Uterus (tissue), 4 donors: ENCODE measurements around the gene RPS3. TPM values are rescaled to one million over a fixed set of nuclear protein-coding genes. Genes with fewer than 3 reads are reported as not detected.

Source experiments
- DNase-seq, 2 donors: peaks; one replicate each; pipeline ENCODE4 v3.0.0-alpha.2; 2019 to 2020
- H3K27ac ChIP-seq, 2 donors: fragments of 200-600 bp; sonication (generic); 1 replicate in 1 of 2; 2 replicates in 1 of 2; pipeline ENCODE4 v1.5.1; 2016 to 2018
- H3K27me3 ChIP-seq, 2 donors: fragments of 200-600 bp; sonication (generic); one replicate each; pipeline ENCODE4 v1.5.1; 2018 to 2019; ENCODE audit warnings: control low read depth in 1 of 2
- H3K36me3 ChIP-seq, 2 donors: fragments of 200-600 bp; sonication (generic); one replicate each; pipeline ENCODE4 v1.5.1; 2019; ENCODE audit warnings: control low read depth in 1 of 2
- H3K4me1 ChIP-seq, 2 donors: fragments of 200-600 bp; sonication (generic); one replicate each; pipeline ENCODE4 v1.5.1; 2018 to 2019; ENCODE audit warnings: control low read depth in 1 of 2
- H3K4me3 ChIP-seq, 2 donors: fragments of 200-600 bp; sonication (generic); 1 replicate in 1 of 2; 2 replicates in 1 of 2; pipeline ENCODE4 v1.5.1; 2018 to 2019; ENCODE audit warnings: mild to moderate bottlenecking in 1 of 2
- H3K9me3 ChIP-seq, 2 donors: fragments of 200-600 bp; sonication (generic); one replicate each; pipeline ENCODE4 v1.5.1; 2019; ENCODE audit warnings: control low read depth in 1 of 2
- CTCF ChIP-seq, 4 experiments: fragments of 200-600 bp in 2 of 4; fragments of 450-650 bp in 2 of 4; sonication (generic) in 2 of 4; IDR thresholded peaks; one replicate each; pipeline ENCODE4 v1.5.1; 2016 to 2019; ENCODE audit warnings: antibody characterized with exemption in 4 of 4, mild to moderate bottlenecking in 2 of 4, moderate library complexity in 1 of 4
- POLR2A ChIP-seq, 2 donors: fragments of 450-650 bp; IDR thresholded peaks; one replicate each; pipeline ENCODE4 v1.6.1; 2016; ENCODE audit warnings: antibody characterized with exemption in 2 of 2, mild to moderate bottlenecking in 1 of 2, moderate library complexity in 1 of 2
- intact Hi-C: fragments of 100-400 bp; cut with DNase I; formaldehyde crosslinking; loops from one replicate; pipeline ENCODE4 v1.15.1; 2023; ENCODE audit warnings: low total_unique reads
- total RNA-seq, 4 donors: library from RNA; depleted of rRNA in 3 of 4; stranded (reverse); fragments of >200 nt in 3 of 4; gene quantifications; one replicate each; pipeline versions ENCODE4 v1.1.0 to v1.2.4, GENCODE V29; 2014 to 2023
- donor health status: DM: yes; HTN: yes; CAD: no.

The RPS3 gene
- total RNA-seq, 4 donors from 2014 or later: 1,322 to 4,168 (median 2,484) TPM

- Histone ChIP-seq H3K9me3 (no peaks in the 10 kb centered on the region), H3K27ac (no peak overlapping the region), H3K4me3 (no peak overlapping the region), H3K36me3 (no peaks in the 10 kb centered on the region), H3K27me3 (no peaks in the 10 kb centered on the region), H3K4me1 (no peaks in the 10 kb centered on the region)
- DNase-seq: no peak
- no peak for TF ChIP-seq POLR2A (IDR thresholded peaks at IDR 0.05)
- TF ChIP-seq CTCF (IDR thresholded peaks at IDR 0.05): no peak
- intact Hi-C loops: no loop called here
Observed at GRCh38 chr11:75413864-75414263, 14.5 kb downstream of the RPS3 start.

- H3K36me3 ChIP-seq: no peaks in the 10 kb centered on the region
- TF ChIP-seq POLR2A (IDR thresholded peaks at IDR 0.05) (no peak), CTCF (IDR thresholded peaks at IDR 0.05) (no peak)
- DNase-seq: no peak
- H3K27ac ChIP-seq: no peak overlapping the region
- H3K9me3 ChIP-seq: no peaks in the 10 kb centered on the region
- no peaks in the 10 kb centered on the region for H3K4me1 ChIP-seq
- H3K27me3 ChIP-seq: no peaks in the 10 kb centered on the region
- H3K4me3 ChIP-seq: no peak overlapping the region
- intact Hi-C loops: no loop called here
Observed at GRCh38 chr11:75420224-75421034, 21.1 kb downstream of the RPS3 start.

GRCh38 chr11:75421035-75421602 lies 21.8 kb downstream of the RPS3 start:
- no peak overlapping the region for H3K4me3 ChIP-seq
- TF ChIP-seq CTCF (IDR thresholded peaks at IDR 0.05): no peak
- TF ChIP-seq POLR2A (IDR thresholded peaks at IDR 0.05): no peak

GRCh38 chr11:75421902-75422247 lies 22.6 kb downstream of the RPS3 start:
- intact Hi-C loops: no loop called here
- DNase-seq: no peak
- Histone ChIP-seq H3K27me3 (no peaks in the 10 kb centered on the region), H3K4me1 (no peaks in the 10 kb centered on the region), H3K27ac (no peak overlapping the region), H3K4me3 (no peak overlapping the region), H3K9me3 (no peaks in the 10 kb centered on the region), H3K36me3 (no peaks in the 10 kb centered on the region)
- TF ChIP-seq CTCF (IDR thresholded peaks at IDR 0.05): no peak
- TF ChIP-seq POLR2A (IDR thresholded peaks at IDR 0.05): no peak

More at GRCh38 chr11:75421035-75421602, 21.8 kb downstream of the RPS3 start:
- intact Hi-C loops: no loop called here
- DNase-seq: no peak
- no peaks in the 10 kb centered on the region for H3K36me3 ChIP-seq
- no peaks in the 10 kb centered on the region for H3K27me3 ChIP-seq
- H3K9me3 ChIP-seq: no peaks in the 10 kb centered on the region
- H3K4me1 ChIP-seq: no peaks in the 10 kb centered on the region
- no peak overlapping the region for H3K27ac ChIP-seq
